Panc1 (cell line): ENCODE results near the gene SMARCA2. TPM values are rescaled to one million over a fixed set of nuclear protein-coding genes. Genes with fewer than 3 reads are reported as not detected.

Experiments used
- ATAC-seq: fragments of 200-7000 bp; cut with Tn5 transposase; 2 replicates; pipeline ENCODE4 v1.9.1; 2020; ENCODE audit warnings: mild to moderate bottlenecking, moderate library complexity
- BruUV-seq: library from RNA; stranded (reverse); fragments of 400-500 nt; replicated peaks from 2 replicates; lab custom pipeline; 2021; lab: Mats Ljungman, UMichigan
- CTCF ChIA-PET: fragments of 300-600 bp; sonication (Branson Sonifier 250); formaldehyde crosslinking; loops from one replicate; lab custom pipeline; 2022; ENCODE audit warnings: antibody characterized with exemption; lab: Charles Lee
- POLR2A ChIA-PET: fragments of 300-600 bp; sonication (Branson Sonifier 250); formaldehyde crosslinking; loops from one replicate; lab custom pipeline; 2022; ENCODE audit warnings: antibody characterized with exemption; lab: Charles Lee
- DNase-seq: peaks from one replicate; pipeline ENCODE4 v3.0.0-alpha.2; 2010; ENCODE audit warnings: low read depth, low spot score
- H3K27ac ChIP-seq: 2 replicates; pipeline ENCODE4 v1.5.1; 2011; ENCODE audit warnings: mild to moderate bottlenecking, low read length, inconsistent platforms
- H3K27me3 ChIP-seq: fragments of 200-500 bp; sonication (Bioruptor generic); 2 replicates; pipeline ENCODE4 v1.6.0; 2014; ENCODE audit warnings: low read length, inconsistent platforms; ENCODE audit not compliant: control insufficient read depth, insufficient read depth
- H3K36me3 ChIP-seq: fragments of 200-500 bp; sonication (Bioruptor generic); 2 replicates; pipeline ENCODE4 v1.5.1; 2014; ENCODE audit warnings: inconsistent platforms, mild to moderate bottlenecking, low read length, moderate library complexity; ENCODE audit not compliant: control insufficient read depth, insufficient read depth
- H3K4me1 ChIP-seq: 2 replicates; pipeline ENCODE4 v1.5.1; 2011; ENCODE audit warnings: inconsistent platforms, mild to moderate bottlenecking, low read length, moderate library complexity; ENCODE audit not compliant: control insufficient read depth, insufficient read depth
- H3K4me3 ChIP-seq, 2 experiments: 2 replicates each; pipeline ENCODE4 v1.5.1; 2011 to 2012; ENCODE audit warnings: low read depth in 2 of 2, low read length in 2 of 2, mild to moderate bottlenecking in 2 of 2, inconsistent platforms in 1 of 2, moderate library complexity in 1 of 2
- H3K9me3 ChIP-seq: fragments of 200-500 bp; sonication (Bioruptor generic); 2 replicates; pipeline ENCODE4 v1.5.1; 2014; ENCODE audit warnings: low read depth, mild to moderate bottlenecking, inconsistent platforms, low read length, moderate library complexity; ENCODE audit not compliant: control insufficient read depth, insufficient read depth
- POLR2AphosphoS5 ChIP-seq: IDR thresholded peaks from 2 replicates; pipeline ENCODE4 v1.6.1; 2012; ENCODE audit warnings: mild to moderate bottlenecking, low read depth, low read length, moderate library complexity
- SIN3A ChIP-seq: IDR thresholded peaks from 2 replicates; pipeline ENCODE4 v1.6.1; 2012; ENCODE audit warnings: low read depth, mild to moderate bottlenecking, low read length, moderate library complexity, borderline replicate concordance; ENCODE audit not compliant: insufficient read depth
- TCF7L2 ChIP-seq: IDR thresholded peaks from 2 replicates; pipeline ENCODE4 v1.6.1; 2011; ENCODE audit warnings: mild to moderate bottlenecking, low read depth, low read length, inconsistent platforms
- in situ Hi-C: cut with HindIII; loops from 2 replicates; pipeline ENCODE4 v1.10.0; 2016; ENCODE audit warnings: low sequenced_read_pairs, low pct_unique_long_range_greater_than_20kb
- intact Hi-C: fragments of 100-400 bp; cut with micrococcal nuclease; formaldehyde crosslinking; loops from one replicate; pipeline ENCODE4 v1.10.0; 2022; ENCODE audit not compliant: unreplicated experiment
- total RNA-seq: library from RNA; stranded (reverse); gene quantifications from one replicate; pipeline ENCODE4 v1.2.1, GENCODE V29; 2021; ENCODE audit not compliant: unreplicated experiment
- TF ChIP-seq, protein P1 (sequence below): fragments of 450-650 bp; IDR thresholded peaks from 2 replicates; pipeline ENCODE4 v1.5.1; 2017; ENCODE audit warnings: mild to moderate bottlenecking
- TF ChIP-seq, protein P2 (sequence below), 2 experiments: IDR thresholded peaks; 2 replicates each; pipeline ENCODE4 v1.6.1; 2011 to 2012; ENCODE audit warnings: low read depth in 2 of 2, control low read depth in 1 of 2, low read length in 1 of 2, mild to moderate bottlenecking in 1 of 2, moderate library complexity in 1 of 2; ENCODE audit not compliant: insufficient read depth in 1 of 2

The SMARCA2 gene
- total RNA-seq, 1 experiment from 2014 or later, result 13.3 TPM

DNA sequence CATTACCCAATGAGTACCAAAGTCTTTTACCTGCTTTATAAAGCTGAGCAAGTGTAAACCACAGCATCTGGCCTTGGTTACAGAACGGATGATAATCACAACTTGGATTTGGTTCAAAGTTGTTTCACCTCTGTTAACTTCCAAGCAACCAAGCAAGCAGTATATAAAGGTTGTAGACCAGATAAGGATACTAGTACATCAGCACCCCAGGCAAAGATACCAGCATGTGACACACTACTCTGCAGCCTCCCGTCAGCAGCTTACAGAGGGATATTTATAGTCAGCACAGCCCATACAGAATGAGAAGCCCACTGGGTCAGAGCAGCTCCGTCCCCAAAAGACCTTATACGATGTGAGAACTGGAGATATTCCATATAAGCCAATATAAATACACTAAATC lies 193.3 kb downstream of the SMARCA2 start:
- H3K27ac ChIP-seq, result no peak overlapping the region
- H3K9me3 ChIP-seq, result no peaks in the 10 kb centered on the region
- in situ Hi-C loops (no loop called here), intact Hi-C loops (no loop called here)
- TF ChIP-seq SIN3A, result no peak
- TF ChIP-seq TCF7L2, result no peak
- no peak for TF ChIP-seq POLR2AphosphoS5
- TF ChIP-seq, protein P1, sequence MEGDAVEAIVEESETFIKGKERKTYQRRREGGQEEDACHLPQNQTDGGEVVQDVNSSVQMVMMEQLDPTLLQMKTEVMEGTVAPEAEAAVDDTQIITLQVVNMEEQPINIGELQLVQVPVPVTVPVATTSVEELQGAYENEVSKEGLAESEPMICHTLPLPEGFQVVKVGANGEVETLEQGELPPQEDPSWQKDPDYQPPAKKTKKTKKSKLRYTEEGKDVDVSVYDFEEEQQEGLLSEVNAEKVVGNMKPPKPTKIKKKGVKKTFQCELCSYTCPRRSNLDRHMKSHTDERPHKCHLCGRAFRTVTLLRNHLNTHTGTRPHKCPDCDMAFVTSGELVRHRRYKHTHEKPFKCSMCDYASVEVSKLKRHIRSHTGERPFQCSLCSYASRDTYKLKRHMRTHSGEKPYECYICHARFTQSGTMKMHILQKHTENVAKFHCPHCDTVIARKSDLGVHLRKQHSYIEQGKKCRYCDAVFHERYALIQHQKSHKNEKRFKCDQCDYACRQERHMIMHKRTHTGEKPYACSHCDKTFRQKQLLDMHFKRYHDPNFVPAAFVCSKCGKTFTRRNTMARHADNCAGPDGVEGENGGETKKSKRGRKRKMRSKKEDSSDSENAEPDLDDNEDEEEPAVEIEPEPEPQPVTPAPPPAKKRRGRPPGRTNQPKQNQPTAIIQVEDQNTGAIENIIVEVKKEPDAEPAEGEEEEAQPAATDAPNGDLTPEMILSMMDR, result no peak
- TF ChIP-seq, protein P2, sequence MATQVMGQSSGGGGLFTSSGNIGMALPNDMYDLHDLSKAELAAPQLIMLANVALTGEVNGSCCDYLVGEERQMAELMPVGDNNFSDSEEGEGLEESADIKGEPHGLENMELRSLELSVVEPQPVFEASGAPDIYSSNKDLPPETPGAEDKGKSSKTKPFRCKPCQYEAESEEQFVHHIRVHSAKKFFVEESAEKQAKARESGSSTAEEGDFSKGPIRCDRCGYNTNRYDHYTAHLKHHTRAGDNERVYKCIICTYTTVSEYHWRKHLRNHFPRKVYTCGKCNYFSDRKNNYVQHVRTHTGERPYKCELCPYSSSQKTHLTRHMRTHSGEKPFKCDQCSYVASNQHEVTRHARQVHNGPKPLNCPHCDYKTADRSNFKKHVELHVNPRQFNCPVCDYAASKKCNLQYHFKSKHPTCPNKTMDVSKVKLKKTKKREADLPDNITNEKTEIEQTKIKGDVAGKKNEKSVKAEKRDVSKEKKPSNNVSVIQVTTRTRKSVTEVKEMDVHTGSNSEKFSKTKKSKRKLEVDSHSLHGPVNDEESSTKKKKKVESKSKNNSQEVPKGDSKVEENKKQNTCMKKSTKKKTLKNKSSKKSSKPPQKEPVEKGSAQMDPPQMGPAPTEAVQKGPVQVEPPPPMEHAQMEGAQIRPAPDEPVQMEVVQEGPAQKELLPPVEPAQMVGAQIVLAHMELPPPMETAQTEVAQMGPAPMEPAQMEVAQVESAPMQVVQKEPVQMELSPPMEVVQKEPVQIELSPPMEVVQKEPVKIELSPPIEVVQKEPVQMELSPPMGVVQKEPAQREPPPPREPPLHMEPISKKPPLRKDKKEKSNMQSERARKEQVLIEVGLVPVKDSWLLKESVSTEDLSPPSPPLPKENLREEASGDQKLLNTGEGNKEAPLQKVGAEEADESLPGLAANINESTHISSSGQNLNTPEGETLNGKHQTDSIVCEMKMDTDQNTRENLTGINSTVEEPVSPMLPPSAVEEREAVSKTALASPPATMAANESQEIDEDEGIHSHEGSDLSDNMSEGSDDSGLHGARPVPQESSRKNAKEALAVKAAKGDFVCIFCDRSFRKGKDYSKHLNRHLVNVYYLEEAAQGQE (IDR thresholded peaks at IDR 0.05; ENCODE audit: insufficient read depth in 1 of 2, low read depth in 2 of 2, low read length in 1 of 2), result no peak
- ATAC-seq (no peak), DNase-seq (no peak)
- no peaks in the 10 kb centered on the region for H3K27me3 ChIP-seq
- CTCF ChIA-PET, result no interaction called here
- no peaks in the 10 kb centered on the region for H3K4me1 ChIP-seq
- POLR2A ChIA-PET, result no interaction called here
- no peak overlapping the region for H3K4me3 ChIP-seq
- BruUV-seq, result no TSS peak
- H3K36me3 ChIP-seq, result no peaks in the 10 kb centered on the region

DNA sequence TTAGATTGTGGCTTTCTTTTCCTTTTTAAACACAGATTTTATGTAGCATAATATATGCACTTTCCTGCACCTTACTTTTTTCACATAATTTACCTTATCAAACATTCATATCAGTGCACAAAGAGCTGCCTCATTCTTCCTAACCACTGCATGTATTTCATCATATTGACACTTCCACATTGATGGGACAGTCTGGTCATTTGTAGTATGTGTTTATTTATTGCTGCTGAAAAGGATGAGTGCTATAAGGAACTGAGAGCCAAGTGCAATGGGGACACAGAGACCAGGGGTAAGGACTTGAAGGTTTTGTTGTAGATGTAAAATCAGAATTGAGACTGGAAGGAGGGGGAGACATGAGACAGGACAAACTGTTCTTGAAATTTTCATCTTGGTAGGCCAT lies 193.8 kb downstream of the SMARCA2 start:
- ChIA-PET POLR2A (no interaction called here), CTCF (no interaction called here)
- no peaks in the 10 kb centered on the region for H3K36me3 ChIP-seq
- H3K4me1 ChIP-seq, result no peaks in the 10 kb centered on the region
- DNase-seq (no peak), ATAC-seq (no peak)
- intact Hi-C loops (no loop called here), in situ Hi-C loops (no loop called here)
- H3K27ac ChIP-seq, result no peak overlapping the region
- no peaks in the 10 kb centered on the region for H3K27me3 ChIP-seq
- TF ChIP-seq TCF7L2 (no peak), SIN3A (no peak), POLR2AphosphoS5 (no peak)
- TF ChIP-seq, protein P2 (IDR thresholded peaks at IDR 0.05; ENCODE audit: insufficient read depth in 1 of 2, low read depth in 2 of 2, low read length in 1 of 2), result no peak
- TF ChIP-seq, protein P1, result no peak
- H3K4me3 ChIP-seq, result no peak overlapping the region
- no peaks in the 10 kb centered on the region for H3K9me3 ChIP-seq
- no TSS peak for BruUV-seq
